Fibroblast of villous mesenchyme (primary cell): Measurements from ENCODE around the gene GNAI3. TPM values are rescaled to one million over a fixed set of nuclear protein-coding genes. Genes with fewer than 3 reads are reported as not detected.

Source experiments
- DNase-seq: peaks from one replicate; pipeline ENCODE4 v3.0.0-alpha.2; 2010; ENCODE audit warnings: low read depth
- H3K4me3 ChIP-seq: 2 replicates; pipeline ENCODE4 v1.5.1; 2011; ENCODE audit warnings: low read depth, mild to moderate bottlenecking, low read length
- total RNA-seq: library from RNA; depleted of rRNA; stranded (reverse); fragments of >200 nt; gene quantifications from 2 replicates; pipeline ENCODE4 v1.2.3, GENCODE V29; 2012
- TF ChIP-seq, protein P1 (sequence below): IDR thresholded peaks from 2 replicates; pipeline ENCODE4 v1.5.1; 2012; ENCODE audit warnings: low read depth, mild to moderate bottlenecking, low read length; ENCODE audit not compliant: insufficient read depth

Gene GNAI3
- total RNA-seq, 1 donor = 17.3 TPM

DNA sequence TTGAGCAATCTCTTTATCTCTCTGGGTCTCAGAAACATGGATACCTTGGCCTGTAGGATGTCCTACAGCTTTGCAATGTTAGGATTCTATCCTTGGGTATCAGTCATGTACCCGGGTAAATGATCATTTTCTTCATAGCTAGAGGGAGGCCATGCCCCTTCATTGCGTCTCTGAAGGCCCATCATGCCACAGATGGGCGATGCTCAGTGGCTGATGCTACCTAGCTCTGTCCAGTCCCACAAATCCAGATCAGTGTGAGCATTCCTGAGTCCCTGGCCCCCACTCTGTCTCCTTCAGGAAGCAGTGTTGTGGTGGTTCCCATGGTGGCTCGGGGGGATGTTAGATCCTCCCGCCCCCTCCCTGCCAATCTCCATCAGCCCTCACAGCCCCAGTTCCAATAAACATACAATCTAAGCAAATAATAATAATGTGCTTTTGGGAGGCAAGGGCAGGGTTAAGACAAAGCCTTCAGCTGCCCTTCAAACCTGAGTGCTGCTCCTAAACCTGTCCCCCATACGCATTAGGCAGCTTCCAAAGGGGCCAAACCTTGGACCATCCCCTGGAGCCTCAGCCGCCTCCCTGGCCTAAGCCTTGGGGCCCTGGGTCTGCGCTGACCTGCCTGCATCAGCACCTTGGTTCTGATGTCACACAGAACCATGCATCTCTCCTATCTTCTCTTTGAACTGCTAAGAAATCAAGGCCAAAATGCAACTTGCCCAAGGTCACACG, 9.4 kb upstream of the GNAI3 start:
- no peak overlapping the region for H3K4me3 ChIP-seq
- TF ChIP-seq, protein P1, sequence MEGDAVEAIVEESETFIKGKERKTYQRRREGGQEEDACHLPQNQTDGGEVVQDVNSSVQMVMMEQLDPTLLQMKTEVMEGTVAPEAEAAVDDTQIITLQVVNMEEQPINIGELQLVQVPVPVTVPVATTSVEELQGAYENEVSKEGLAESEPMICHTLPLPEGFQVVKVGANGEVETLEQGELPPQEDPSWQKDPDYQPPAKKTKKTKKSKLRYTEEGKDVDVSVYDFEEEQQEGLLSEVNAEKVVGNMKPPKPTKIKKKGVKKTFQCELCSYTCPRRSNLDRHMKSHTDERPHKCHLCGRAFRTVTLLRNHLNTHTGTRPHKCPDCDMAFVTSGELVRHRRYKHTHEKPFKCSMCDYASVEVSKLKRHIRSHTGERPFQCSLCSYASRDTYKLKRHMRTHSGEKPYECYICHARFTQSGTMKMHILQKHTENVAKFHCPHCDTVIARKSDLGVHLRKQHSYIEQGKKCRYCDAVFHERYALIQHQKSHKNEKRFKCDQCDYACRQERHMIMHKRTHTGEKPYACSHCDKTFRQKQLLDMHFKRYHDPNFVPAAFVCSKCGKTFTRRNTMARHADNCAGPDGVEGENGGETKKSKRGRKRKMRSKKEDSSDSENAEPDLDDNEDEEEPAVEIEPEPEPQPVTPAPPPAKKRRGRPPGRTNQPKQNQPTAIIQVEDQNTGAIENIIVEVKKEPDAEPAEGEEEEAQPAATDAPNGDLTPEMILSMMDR = no peak
- no peak for DNase-seq

DNA sequence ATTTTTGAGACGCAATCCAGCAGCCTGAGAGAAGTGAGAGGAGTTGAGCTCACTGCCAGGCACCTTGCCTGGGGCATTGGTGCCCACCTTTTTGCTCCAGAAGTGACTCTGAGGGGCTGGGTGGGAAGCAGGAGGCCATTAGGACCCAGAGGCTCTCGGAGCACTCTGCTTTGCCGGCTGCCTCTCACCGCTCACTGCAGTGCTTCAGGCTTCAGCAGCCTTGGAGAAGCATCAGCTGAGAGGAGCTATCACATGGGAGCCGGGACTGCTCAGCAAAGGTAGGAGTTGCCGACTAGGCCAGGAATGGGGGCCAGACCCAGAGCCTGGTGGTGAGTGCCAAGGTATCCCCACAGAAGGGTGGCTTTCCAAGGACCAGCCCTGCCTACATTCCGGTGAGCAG, 8.7 kb upstream of the GNAI3 start, which contains the start of gene GPR61:
GPR61 (plus strand) TSS at position 197 of the 400 bp plus-strand sequence. CDS start 3,151 bp downstream, outside the sequence.
- no peak within 1 kb of the TSS for H3K4me3 ChIP-seq
- DNase-seq = no peak
- TF ChIP-seq, protein P1 = no peak

DNA sequence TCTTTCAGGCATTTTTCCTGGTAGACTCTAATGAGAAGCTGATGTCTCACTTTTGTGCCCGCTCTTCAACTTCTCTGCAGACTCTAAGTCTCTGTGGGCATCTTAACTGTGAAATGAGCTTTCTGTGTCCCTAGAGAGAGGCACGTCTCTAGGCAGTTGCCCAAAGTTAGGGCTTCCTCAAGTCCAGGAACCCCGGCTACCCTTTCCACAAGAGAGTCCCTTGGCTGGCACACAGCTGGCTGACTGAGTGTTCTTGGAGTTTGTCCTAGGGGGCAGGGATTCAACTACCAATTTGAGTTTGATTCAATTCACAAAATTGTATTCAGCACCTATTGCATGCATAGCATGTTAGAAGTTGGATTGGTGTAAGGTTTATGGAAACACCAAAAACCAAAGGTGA, 7.3 kb upstream of the GNAI3 start:
- TF ChIP-seq, protein P1 = no peak
- H3K4me3 ChIP-seq = no peak overlapping the region
- no peak for DNase-seq

DNA sequence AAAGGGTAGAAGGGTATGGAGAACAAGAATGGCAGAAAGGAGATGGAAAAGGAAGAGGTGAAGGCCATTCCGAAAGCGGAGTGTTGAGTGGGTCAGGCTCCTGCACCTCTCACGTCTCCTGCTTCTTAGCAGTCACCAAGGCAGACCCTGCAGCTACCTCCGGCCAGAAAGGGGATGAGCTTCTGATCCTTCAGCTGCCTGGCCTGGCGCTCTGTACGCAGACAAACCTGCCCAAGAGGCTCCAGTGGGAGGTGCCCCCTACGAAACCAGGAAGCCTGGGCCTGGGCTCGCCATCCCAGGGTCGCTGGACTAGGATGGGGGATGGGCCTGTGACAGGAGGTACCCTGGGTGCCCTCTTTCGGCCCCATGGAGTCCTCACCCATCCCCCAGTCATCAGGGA, 5.8 kb upstream of the GNAI3 start:
- H3K4me3 ChIP-seq = no peak overlapping the region
- no peak for DNase-seq
- TF ChIP-seq, protein P1 = no peak

DNA sequence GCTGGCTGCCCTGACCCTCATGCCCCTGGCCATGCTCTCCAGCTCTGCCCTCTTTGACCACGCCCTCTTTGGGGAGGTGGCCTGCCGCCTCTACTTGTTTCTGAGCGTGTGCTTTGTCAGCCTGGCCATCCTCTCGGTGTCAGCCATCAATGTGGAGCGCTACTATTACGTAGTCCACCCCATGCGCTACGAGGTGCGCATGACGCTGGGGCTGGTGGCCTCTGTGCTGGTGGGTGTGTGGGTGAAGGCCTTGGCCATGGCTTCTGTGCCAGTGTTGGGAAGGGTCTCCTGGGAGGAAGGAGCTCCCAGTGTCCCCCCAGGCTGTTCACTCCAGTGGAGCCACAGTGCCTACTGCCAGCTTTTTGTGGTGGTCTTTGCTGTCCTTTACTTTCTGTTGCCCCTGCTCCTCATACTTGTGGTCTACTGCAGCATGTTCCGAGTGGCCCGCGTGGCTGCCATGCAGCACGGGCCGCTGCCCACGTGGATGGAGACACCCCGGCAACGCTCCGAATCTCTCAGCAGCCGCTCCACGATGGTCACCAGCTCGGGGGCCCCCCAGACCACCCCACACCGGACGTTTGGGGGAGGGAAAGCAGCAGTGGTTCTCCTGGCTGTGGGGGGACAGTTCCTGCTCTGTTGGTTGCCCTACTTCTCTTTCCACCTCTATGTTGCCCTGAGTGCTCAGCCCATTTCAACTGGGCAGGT, 5.0 kb upstream of the GNAI3 start:
- DNase-seq = no peak
- H3K4me3 ChIP-seq = no peak overlapping the region
- TF ChIP-seq, protein P1 = no peak

DNA sequence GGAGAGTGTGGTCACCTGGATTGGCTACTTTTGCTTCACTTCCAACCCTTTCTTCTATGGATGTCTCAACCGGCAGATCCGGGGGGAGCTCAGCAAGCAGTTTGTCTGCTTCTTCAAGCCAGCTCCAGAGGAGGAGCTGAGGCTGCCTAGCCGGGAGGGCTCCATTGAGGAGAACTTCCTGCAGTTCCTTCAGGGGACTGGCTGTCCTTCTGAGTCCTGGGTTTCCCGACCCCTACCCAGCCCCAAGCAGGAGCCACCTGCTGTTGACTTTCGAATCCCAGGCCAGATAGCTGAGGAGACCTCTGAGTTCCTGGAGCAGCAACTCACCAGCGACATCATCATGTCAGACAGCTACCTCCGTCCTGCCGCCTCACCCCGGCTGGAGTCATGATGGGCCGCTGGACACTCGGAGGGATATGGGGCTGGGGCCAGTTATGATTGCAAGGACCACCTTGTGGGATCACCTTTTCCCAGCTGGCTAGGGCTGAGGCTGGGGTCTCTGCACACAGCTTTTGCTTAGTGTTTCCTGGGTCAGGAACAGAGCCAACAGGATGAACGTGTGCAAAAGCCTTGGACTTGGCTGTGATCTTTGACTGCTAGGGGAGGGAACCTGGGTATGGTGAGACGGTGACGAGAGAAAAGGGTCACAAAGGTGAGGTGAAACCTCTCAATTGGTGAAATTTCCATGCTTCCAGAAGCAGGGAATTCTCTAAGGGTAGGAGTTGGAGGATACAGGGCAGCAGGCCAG, 4.3 kb upstream of the GNAI3 start:
- no peak overlapping the region for H3K4me3 ChIP-seq
- TF ChIP-seq, protein P1 = no peak
- no peak for DNase-seq
